ENCODE results near the gene TGFB3.

The TGFB3 gene

GRCh38 chr14:75985618-75986438 lies 4.0 kb upstream of the TGFB3 start, which contains the start of gene IFT43:
TSS of gene IFT43 (plus strand) at chr14:75985763. CDS start at chr14:75985787, 24 bp downstream.
- DNase-seq = peak; percentile 70 to 73

GRCh38 chr14:75984674-75985073 lies 2.9 kb upstream of the TGFB3 start:
- no peak for DNase-seq

GRCh38 chr14:75983019-75983358 lies 1.2 kb upstream of the TGFB3 start:
- DNase-seq = no peak

- peak in 1 of 2 experiments; percentile 2 for DNase-seq
These were observed 647 bp upstream of the TGFB3 start for GRCh38 chr14:75982266-75983018.

- DNase-seq = no peak
These were observed 939 bp downstream of the TGFB3 start for GRCh38 chr14:75980856-75981255.

GRCh38 chr14:75979648-75980565 lies 1.9 kb downstream of the TGFB3 start:
- DNase-seq = no peak

- DNase-seq = no peak
These were observed 2.7 kb downstream of the TGFB3 start for GRCh38 chr14:75979071-75979571.

- DNase-seq = no peak
These were observed 3.5 kb downstream of the TGFB3 start for GRCh38 chr14:75978249-75978731.

- no peak for DNase-seq
These were observed 4.2 kb downstream of the TGFB3 start for GRCh38 chr14:75977582-75977943.

- DNase-seq = no peak
These were observed 4.8 kb downstream of the TGFB3 start for GRCh38 chr14:75976826-75977581.

GRCh38 chr14:75972801-75973421 lies 8.9 kb downstream of the TGFB3 start:
- no peak for DNase-seq

GRCh38 chr14:75971509-75971908 lies 10.3 kb downstream of the TGFB3 start:
- peak in 1 of 2 experiments; percentile 40 for DNase-seq

GRCh38 chr14:75970989-75971388 lies 10.8 kb downstream of the TGFB3 start:
- DNase-seq = no peak

- DNase-seq = no peak
These were observed 11.9 kb downstream of the TGFB3 start for GRCh38 chr14:75969891-75970290.

- peak in 1 of 2 experiments; percentile 8 for DNase-seq
These were observed 12.7 kb downstream of the TGFB3 start for GRCh38 chr14:75969126-75969525.

- no peak for DNase-seq
These were observed 13.3 kb downstream of the TGFB3 start for GRCh38 chr14:75968456-75968855.

- no peak for DNase-seq
These were observed 13.9 kb downstream of the TGFB3 start for GRCh38 chr14:75967866-75968265.

GRCh38 chr14:75961662-75962061 lies 20.1 kb downstream of the TGFB3 start:
- no peak for DNase-seq

GRCh38 chr14:75960231-75960630 lies 21.6 kb downstream of the TGFB3 start:
- no peak for DNase-seq

- DNase-seq = no peak
These were observed 22.8 kb downstream of the TGFB3 start for GRCh38 chr14:75959031-75959430.

GRCh38 chr14:75952489-75952888 lies 29.3 kb downstream of the TGFB3 start:
- no peak for DNase-seq
